CD4-positive, alpha-beta T cell treated with Interleukin-17A for 1 hour (primary cell): ENCODE measurements around the gene DNASE1L3.
A peak's percentile ranks its signal among the peaks of the same experiment; 100 is the strongest.

ENCODE experiments used
- DNase-seq: peaks from one replicate; pipeline ENCODE4 v3.0.0-alpha.2; 2020

Gene DNASE1L3

DNA sequence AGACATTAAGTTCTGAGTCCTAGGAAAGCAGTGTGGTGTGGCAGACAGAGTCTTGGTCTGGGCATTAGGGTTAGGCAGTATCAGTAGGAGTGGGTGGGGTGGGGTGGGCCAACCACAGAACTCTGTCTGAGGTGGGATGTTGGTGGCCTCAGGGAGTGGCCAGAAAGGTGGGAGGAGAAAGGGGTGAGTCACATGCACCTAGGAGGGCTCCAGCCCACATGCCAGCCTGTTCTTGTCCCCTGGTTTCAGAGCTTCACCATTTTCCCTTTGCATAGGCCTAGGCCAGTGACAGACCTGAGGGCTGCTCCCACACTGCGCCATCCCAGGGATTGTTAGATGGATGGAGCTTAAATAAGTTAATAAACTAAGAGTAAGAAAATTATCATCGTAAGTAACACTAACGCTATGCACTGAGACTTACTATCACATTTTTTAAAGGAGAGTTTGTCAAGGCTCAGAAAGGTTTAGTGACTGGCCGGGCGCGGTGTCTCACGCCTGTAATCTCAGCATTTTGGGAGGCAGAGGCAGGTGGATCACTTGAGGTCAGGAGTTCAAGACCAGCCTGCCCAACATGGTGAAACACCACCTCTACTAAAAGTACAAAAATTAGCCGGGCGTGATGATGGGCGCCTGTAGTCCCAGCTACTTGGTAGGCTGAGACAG is 33.8 kb downstream of the DNASE1L3 start:
- no peak for DNase-seq

DNA sequence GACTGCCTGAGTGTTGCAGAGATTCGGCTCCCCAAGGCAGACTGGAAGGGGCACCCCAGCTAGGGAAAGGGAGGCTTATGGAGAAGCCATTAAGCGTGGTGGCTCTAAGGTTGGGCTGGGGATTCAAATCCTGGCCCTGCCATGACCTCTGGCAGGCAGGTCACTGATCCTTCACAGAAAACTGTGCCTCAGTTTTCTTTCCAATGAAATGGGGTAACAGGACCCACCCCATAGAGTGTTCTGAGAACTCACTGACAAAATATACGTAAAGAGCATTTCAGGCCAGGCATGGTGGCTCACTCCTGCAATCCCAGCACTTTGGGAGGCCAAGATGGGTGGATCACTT is 34.6 kb downstream of the DNASE1L3 start:
- DNase-seq, result no peak

DNA sequence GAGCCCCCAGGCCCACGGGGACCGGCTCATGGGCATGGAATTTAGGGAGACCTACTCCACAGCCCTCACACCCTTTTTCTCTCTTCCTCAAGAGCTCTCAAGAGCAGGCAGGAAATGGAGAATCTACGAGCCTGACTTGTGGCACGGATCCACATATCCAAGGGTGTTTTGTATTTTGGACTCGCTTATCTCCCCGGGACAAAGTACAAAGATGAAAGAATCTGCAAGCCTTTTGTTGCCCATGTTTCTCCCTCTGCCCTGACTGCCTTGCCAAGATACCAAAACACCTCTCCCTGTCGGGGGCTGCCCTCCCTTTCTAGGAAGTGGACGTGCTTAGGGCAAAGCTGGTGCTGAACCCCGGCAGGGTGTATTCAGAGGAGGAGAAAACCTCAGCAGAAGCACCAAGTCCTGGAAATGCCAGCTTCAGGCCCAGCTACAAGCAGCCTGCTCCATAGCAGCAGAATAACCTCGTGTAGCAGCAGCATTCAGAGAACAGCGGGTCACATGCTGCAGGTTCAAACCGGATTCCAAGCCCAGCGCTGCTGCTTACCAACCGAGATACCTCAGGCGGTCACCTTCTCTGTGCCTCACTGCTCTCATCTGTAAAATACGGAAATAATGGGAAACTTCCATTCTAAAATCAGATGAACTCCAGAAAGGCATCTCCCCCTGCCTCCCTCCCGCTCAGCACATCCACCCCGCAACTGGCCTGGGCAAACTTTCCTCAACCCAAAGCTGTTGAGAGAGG is 35.2 kb downstream of the DNASE1L3 start:
- no peak for DNase-seq

DNA sequence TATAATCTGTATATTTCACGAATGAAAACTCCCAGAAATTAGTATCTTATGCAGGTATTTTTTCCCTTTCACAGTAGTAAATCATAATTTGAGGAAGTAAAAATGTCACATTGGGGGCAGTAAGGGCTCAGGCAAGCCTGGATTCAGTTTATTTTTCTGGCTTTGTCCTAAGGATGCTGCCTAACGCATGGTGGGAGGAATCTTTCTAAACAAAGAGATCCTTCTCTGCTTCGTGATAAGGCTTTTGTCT is 35.7 kb downstream of the DNASE1L3 start:
- DNase-seq, result no peak

DNA sequence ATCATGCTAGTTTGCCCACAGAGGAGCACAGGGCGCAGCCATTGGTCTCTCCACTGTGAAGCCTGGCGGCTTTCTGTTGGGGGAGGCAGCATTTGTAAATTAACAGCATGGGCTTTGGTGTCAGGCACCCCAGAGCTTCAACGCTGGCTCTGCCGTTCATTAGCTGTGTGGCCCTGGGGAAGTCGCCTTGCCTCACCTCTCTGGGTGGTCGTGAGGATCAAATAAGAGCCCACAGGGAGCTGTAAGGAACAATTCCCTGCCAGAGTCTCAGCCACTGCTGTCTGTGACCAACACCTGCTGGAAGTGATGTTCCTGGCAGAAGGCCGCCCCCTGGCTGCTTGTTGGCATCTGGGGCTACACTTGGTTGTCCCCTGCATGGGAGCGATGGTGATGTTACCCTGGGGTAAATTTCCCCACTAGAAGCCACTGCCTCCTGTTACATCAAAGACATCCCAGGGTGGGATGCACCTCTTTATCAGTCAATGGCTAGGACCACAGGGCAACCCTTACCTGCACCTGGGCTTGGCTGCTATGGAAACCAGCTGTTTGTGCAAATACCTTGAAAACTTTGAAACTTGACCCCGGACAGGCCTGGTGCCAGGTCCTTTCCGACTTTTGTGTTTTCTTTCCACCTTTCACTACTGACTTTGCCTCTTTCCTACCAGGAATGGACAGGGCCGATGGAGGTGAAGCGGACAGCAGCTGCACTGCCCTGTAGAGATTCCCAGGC is 36.9 kb downstream of the DNASE1L3 start:
- peak; percentile 29 for DNase-seq

DNA sequence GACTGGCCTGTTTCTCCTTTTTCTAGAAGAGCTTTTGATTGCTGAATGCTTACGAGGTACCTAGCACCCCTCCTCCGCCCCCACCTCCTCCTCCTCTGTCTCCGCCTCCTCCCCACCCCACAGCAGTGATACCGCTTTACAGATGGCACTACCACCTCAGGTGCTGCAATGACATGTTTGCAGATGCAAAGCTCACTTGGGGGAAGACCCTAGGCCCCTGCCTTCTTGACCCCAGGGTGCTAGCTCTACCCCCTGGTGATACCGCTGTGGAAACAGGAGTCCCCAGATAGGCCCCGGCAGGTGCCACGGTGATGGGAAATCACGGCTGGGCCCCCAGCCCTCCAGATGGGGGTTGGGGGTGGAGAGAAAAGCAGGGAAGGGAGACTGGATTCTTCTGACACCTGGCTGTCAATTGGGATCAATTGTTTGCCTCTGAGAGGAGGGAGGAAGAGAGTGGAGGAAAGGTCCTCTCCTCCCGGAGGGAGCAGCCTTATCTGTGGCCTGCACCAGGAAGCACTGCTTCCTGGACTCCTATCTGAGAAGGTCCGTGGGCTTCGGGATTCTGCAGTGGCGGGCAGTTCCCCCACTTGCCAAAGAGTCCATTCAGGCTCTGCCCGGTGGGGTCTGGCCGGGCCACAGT is 37.6 kb downstream of the DNASE1L3 start:
- no peak for DNase-seq

DNA sequence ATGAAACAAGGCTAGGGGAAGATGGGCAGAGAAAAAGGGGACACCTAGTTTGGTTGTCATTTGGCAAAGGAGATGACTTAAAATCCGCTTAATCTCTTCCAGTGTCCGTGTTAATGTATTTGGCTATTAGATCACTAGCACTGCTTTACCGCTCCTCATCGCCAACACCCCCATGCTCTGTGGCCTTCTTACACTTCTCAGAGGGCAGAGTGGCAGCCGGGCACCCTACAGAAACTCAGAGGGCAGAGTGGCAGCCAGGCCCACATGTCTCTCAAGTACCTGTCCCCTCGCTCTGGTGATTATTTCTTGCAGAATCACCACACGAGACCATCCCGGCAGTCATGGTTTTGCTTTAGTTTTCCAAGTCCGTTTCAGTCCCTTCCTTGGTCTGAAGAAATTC is 39.6 kb downstream of the DNASE1L3 start:
- no peak for DNase-seq

DNA sequence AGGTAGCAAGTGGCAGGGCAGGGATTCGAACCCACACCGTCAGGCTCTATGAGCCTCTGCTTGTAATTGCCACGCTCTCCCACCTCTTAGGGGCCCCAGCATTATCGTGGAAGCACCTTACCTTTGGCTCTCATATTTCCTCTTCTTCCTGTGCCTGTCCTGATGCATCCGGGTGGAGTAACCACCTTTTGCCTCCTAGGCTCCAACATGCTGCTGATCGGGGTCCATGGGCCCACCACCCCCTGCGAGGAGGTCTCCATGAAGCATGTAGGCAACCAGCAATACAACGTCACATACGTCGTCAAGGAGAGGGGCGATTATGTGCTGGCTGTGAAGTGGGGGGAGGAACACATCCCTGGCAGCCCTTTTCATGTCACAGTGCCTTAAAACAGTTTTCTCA is 40.4 kb downstream of the DNASE1L3 start:
- no peak for DNase-seq

DNA sequence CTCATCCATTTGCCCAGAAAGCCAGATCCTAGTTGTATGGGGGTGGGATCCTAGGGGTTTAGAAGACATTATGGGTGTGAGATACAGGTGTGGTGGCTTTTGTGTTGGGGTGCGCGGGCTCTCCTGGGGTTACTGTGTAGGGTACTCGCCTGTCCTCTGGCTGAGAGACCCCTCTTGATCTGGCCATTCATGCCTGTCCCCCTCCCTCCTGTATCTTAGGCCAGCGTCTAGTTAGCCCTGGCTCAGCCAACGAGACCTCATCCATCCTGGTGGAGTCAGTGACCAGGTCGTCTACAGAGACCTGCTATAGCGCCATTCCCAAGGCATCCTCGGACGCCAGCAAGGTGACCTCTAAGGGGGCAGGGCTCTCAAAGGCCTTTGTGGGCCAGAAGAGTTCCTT is 41.4 kb downstream of the DNASE1L3 start:
- DNase-seq, result no peak

DNA sequence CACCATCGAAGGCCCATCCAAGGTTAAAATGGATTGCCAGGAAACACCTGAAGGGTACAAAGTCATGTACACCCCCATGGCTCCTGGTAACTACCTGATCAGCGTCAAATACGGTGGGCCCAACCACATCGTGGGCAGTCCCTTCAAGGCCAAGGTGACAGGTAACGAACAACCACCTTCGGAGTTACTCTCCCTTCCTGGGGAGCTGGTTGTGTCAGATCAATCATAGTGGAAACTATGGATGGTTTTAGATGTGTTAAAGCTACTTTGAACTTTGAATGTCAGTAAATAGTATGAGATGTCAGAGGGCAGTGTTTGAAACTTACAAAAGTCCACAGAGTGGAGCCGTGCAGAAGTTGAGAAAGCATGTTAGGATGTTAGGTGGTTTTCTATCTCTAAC is 42.3 kb downstream of the DNASE1L3 start:
- DNase-seq, result no peak

DNA sequence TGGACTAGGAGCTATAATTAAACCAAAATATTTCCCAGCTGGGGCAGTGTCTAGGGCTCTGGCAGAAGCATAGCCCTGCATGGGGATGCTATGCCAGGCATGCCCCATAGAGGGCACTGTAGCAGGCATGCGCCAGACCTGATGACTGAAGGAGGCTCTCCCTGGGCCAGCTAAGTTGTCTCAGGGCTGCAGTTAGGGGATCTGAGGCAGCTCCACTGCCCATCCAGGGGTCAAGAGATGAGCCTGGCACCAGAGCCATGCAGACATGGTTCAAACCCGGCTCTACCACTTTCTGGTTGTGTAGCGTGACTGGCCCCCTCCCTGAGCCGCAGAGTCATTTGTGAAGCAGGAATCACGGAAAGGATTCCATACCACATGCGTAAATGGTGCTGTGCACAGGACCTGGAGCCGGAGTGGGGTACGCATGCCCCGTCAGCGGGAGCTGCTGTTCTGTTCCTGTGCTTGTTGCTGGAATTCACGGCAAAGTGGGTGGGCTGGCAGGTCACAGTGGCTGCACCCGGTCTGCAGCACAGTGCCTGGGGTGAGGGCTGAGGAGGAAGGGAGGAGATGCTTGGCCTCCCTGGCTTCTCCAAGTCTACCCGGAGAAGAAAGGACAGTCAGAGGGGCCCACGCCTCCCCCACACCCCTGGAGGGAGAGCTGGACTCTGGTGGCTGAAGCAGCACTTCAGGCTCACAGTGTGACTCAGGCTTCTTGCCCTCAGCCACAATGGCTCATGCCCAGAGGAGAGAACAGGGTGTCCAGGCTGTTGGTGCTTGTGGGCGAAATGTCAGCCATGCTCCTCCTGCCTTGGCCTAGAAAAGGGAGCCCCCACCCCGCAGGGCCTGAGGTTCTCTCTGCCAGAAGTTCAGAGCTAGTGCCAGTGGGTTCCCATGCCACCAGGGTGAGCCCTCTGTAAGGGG is 43.1 kb downstream of the DNASE1L3 start:
- DNase-seq, result peak; percentile 40

DNA sequence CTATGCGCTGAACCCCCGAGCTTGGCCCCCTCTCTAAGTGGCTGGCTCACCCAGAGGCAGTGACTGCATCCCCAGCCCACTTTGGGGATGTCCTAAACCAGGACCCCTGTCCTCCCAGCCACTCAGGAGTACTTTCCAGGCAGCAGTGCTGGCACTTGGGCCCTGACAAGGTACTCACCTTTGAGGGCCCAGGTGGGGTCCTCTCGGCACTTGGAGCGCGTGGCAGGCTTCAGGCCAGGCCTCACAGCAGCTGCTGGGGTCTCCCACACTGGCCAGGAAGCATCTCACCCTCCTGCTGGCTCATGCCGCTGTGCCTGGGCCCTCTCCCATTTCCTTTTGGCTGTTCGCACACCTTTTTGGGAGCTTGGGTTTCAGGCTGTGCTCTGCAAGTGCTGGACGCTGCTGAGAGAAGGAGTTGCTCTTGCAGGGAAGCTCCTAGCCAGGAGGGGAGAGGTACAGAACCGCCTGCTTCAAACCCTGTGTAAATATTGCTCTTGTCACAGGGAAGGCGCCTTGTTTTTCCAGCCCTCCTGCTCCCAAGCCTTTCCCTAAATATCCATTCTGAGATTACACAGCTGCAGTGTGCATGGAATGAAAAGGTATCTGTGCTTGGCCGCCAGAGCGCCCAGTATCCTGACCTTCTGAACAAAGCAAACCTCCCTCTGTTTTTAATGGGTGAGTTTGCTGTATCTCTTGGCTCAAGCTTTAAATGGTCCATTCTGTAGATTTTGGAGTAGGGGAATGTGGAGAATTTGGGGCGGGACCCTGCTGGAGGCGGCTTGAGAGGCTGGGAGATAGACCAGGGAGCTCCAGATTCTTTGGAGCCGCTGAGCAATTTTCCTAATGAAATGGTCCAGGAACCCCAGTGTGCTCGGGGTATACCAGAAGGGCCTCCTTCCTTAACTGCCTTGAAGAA is 45.6 kb downstream of the DNASE1L3 start:
- DNase-seq, result no peak

DNA sequence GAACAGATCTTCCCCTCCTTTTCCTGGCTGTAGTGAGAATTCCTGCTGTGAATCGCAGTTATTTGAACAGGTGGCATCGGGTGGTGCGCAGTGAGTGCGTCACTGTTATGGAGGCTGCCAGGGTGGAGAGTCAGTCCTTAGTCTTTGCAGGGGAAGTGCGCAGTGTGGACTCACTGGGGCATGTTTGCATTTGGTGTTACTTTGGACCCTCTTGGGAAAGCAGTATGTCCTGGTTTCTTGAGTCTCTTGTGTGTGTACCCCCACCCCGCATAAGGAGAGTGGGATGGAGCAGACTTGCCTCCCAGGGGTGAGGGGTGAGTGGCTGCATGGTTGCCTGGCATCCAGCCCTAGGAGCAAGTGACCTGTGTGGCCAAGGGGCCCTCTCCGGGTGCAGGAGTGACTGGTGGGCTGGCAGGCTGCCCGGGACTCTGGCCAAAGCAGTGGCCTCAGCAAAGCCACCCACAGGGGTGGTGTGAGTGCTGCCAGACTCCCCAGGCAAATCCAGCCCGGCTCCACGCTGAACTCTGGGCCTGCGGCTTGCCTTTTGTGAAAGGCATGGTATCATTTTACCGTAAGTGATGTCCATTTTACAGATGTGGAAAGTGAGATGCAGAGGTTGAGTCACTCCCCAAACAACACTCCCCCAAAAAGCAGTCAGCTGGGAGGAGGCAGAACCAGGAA is 46.4 kb downstream of the DNASE1L3 start:
- DNase-seq, result no peak

DNA sequence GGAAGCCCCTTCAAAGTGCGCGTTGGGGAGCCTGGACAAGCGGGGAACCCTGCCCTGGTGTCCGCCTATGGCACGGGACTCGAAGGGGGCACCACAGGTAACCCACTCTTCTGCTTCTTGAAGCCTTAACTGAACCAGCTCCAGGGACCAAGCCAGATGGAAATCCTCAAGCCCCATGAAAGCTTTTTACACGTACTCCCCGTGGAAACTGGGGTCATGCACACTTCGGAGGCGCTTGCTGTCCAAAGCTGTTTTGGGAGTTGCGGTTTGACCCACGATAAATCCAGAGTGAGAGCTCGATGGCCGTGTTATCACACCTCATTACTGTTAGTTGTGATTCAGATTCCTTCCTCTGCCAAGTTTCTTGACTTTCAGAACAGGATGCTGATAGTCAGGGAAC is 47.5 kb downstream of the DNASE1L3 start:
- no peak for DNase-seq

DNA sequence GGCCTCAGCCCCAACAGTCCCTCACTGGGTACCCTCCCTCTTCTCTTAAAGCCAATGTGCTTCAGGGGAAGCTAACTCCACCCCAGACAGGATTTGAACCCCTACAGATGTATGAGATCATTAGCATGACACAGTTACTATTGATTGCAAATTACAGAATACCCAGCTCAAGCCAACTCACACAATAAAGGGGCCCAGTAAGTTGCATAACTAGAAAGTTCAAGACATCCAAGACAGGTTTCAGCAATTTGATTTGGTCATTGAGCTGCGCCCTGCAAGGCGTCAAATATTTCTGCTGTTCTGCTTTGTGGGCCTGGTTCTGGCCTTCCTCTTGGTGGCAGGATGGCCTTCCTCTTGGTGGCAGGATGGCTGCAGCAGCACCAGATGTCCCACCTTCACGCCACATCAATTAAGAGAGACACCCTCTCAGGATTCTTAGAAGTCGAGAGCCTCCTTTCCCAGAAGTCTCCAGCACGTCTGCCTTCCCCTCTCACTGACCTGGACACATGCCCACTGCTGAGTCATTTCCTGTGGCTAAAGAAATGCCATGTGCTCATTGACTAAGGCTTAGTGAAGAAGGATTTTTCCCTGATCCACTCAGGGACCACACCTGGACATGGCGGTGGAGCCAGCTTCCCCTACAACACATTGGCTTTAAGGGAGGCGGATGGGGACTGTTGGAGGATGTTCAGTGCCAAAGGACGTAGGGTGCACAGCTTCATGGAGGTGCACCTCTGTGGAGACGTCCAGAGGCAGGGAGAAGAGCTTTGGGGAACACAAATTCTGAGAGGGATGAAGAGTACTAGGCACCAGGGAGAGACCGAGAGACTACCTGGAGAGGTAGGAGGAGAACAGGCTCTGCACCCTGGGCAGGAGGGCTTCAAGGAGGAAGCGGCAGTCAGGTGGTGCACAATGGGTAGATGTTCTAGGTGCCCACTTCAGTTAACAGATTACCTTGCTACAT is 49.1 kb downstream of the DNASE1L3 start:
- no peak for DNase-seq

DNA sequence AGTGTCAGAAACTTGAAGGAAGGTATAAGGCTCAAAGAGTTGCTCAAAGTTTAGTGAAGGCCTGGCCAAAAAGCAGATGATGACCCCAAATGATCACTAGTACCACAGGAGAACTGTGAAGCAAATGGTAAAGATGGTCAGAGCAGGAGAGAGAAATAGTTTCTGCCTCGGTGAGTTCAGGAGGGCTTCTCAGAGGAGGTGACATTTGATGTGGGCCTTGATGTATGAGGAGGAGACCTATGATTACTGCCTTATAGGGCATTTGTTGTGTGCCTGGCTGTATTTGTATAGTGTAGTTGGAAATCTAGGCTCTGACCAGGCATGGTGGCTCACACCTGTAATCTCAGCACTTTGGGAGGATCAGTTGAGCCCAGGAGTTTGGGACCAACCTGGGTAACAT is 50.4 kb downstream of the DNASE1L3 start:
- DNase-seq, result no peak

DNA sequence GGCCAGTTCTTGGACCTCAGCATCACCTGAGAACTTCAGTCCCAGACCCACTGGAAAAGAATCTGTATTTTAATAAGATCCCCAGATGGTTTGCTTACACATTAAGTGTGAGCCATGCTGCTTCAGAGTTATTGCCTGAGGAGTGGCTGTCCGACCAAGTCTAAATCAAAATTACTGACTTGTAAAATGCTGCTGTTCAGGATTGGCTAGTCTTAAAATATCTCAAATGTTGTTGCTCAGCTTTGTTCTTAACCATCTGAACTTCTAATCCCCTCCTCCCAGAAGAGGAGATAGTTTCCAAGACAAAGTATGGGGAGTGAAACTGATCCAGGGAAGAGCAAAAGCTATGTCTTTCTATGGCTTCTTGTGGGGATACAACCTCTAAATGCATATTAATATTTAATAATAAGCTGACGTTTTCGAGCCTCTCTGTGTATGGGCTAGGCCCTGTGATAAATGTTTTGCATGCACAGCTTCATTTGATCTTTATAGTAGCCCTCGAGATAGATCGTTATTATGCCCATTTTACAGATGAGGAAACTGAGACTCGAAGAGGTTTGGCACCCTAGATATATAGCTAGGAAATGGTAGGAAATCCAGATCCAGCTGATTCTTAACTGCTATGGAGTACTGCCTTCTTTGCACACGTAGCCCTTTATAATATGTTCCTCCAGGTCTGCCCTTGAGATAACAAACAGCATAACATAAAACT is 52.2 kb downstream of the DNASE1L3 start:
- DNase-seq, result no peak

DNA sequence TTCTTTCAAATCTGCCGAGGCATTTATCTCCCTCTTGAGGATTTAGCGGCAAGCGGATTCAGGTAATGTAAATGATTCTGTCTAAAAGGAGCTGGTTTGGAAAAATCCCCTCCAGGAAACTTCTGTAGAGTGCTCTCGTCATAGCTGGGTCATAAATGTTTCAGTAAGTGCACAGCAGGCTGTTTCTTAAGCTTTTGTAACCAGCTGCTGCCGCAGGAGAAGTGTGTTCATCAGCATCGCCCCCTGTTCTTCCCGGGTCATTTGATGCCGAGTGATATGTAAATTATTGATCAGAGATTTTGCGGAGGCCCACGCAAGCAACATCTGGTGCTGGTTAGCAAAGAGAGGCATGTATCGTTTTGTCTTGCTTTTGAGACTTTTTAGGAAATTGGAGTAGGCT is 53.1 kb downstream of the DNASE1L3 start:
- no peak for DNase-seq

DNA sequence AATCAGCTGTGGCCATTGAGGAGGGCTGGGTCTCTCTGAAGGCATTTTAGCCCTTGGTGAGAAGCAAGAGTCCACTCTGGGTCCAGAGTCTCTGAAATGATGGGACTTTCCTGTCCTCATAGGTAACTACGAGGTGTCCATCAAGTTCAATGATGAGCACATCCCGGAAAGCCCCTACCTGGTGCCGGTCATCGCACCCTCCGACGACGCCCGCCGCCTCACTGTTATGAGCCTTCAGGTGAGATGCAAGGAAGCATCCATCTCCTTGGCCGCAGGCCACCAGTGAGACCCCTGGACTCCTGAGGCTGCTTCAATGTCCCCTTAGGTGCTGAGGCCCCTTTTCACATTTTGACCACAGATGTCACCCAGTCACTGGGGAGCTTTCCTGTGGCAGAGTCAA is 54.9 kb downstream of the DNASE1L3 start:
- DNase-seq, result no peak
